ENCODE measurements around the gene FOXE3.
A peak's percentile ranks its signal among the peaks of the same experiment; 100 is the strongest.

FOXE3 gene

GRCh38 chr1:47418122-47418521 lies 2.0 kb downstream of the FOXE3 start:
- CTCF ChIA-PET, result interaction anchor here (2.1 kb wide), 1 partner anchor 14 kb away, joined by 7 read pairs; no protein-coding TSS in a partner anchor
- DNase-seq (ENCODE audit: extremely low spot score), result no peak
- no peak for TF ChIP-seq ZNF384 (IDR thresholded peaks at IDR 0.05)
- no peak for TF ChIP-seq ARNT (IDR thresholded peaks at IDR 0.05)
- no peak for TF ChIP-seq FOXK2 (IDR thresholded peaks at IDR 0.05)
- TF ChIP-seq ELF4 (IDR thresholded peaks at IDR 0.05), result no peak
- POLR2A ChIA-PET, result interaction anchor here (1.1 kb wide), 1 partner anchor 19 kb away, joined by 4 read pairs; the partner anchor contains the start of gene FOXD2

- TF ChIP-seq TARDBP (IDR thresholded peaks at IDR 0.05) (no peak), FOXK2 (IDR thresholded peaks at IDR 0.05) (no peak), L3MBTL2 (conservative IDR thresholded peaks at IDR 0.05) (no peak), HDGF (IDR thresholded peaks at IDR 0.05; ENCODE audit: borderline replicate concordance) (no peak), FOXM1 (IDR thresholded peaks at IDR 0.05; ENCODE audit: borderline replicate concordance) (no peak), FOXA1 (IDR thresholded peaks at IDR 0.05) (no peak), BHLHE40 (IDR thresholded peaks at IDR 0.05; ENCODE audit: borderline replicate concordance) (no peak), CTBP1 (IDR thresholded peaks at IDR 0.05; ENCODE audit: borderline replicate concordance) (no peak), SP1 (IDR thresholded peaks at IDR 0.05) (no peak), ELF4 (IDR thresholded peaks at IDR 0.05) (no peak), ARNT (IDR thresholded peaks at IDR 0.05) (no peak), SUZ12 (IDR thresholded peaks at IDR 0.05) (no peak), ZNF384 (IDR thresholded peaks at IDR 0.05) (no peak), NFRKB (IDR thresholded peaks at IDR 0.05) (no peak), LEF1 (IDR thresholded peaks at IDR 0.05; ENCODE audit: borderline replicate concordance) (no peak)
- TF ChIP-seq, protein P1, sequence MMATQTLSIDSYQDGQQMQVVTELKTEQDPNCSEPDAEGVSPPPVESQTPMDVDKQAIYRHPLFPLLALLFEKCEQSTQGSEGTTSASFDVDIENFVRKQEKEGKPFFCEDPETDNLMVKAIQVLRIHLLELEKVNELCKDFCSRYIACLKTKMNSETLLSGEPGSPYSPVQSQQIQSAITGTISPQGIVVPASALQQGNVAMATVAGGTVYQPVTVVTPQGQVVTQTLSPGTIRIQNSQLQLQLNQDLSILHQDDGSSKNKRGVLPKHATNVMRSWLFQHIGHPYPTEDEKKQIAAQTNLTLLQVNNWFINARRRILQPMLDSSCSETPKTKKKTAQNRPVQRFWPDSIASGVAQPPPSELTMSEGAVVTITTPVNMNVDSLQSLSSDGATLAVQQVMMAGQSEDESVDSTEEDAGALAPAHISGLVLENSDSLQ (IDR thresholded peaks at IDR 0.05), result no peak
- CTCF ChIA-PET, result interaction anchor here (2.1 kb wide), 1 partner anchor 14 kb away, joined by 7 read pairs; no protein-coding TSS in a partner anchor
Observed at GRCh38 chr1:47418681-47419325, 2.7 kb downstream of the FOXE3 start.

GRCh38 chr1:47420547-47420946 lies 4.5 kb downstream of the FOXE3 start:
- TF ChIP-seq L3MBTL2 (conservative IDR thresholded peaks at IDR 0.05) (no peak), CTBP1 (IDR thresholded peaks at IDR 0.05; ENCODE audit: borderline replicate concordance) (no peak), ZNF384 (IDR thresholded peaks at IDR 0.05) (no peak), ARNT (IDR thresholded peaks at IDR 0.05) (no peak), SP1 (IDR thresholded peaks at IDR 0.05) (no peak), TARDBP (IDR thresholded peaks at IDR 0.05) (no peak), BHLHE40 (IDR thresholded peaks at IDR 0.05; ENCODE audit: borderline replicate concordance) (no peak), FOXM1 (IDR thresholded peaks at IDR 0.05; ENCODE audit: borderline replicate concordance) (no peak), NFRKB (IDR thresholded peaks at IDR 0.05) (no peak), FOXA1 (IDR thresholded peaks at IDR 0.05) (no peak), SUZ12 (IDR thresholded peaks at IDR 0.05) (no peak)
- ChIA-PET POLR2A (no interaction called here), CTCF (interaction anchor here (0.8 to 1.8 kb wide), 4 partner anchors 16 to 305 kb away, joined by 4 to 6 read pairs (median 5); no protein-coding TSS in a partner anchor)
- DNase-seq (ENCODE audit: extremely low spot score), result no peak

More at GRCh38 chr1:47418681-47419325, 2.7 kb downstream of the FOXE3 start:
- POLR2A ChIA-PET, result interaction anchor here (1.1 kb wide), 1 partner anchor 19 kb away, joined by 4 read pairs; the partner anchor contains the start of gene FOXD2
- no peak for DNase-seq (ENCODE audit: extremely low spot score)

DNA sequence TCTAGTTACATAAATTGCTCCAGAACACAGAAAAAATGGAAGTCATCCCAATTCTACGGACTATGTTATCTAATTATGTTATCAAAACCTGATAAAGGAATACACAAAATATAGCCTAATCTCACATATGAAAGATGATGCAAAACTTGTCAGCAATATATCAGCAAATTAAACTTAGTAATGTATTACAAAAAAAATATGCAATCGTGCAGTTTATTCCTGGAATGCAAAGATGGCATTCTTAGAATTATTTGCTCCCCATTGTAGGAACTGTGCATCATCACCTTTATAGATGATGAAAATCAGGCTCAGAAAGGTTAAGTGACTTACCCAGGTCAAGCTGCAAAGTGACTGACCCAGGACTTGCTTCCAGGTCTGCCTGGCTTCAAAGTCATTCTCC lies 7.8 kb downstream of the FOXE3 start:
- ChIA-PET POLR2A (no interaction called here), CTCF (interaction anchor here (1.6 to 2.5 kb wide), 2 partner anchors 12 to 35 kb away, joined by 4 to 10 read pairs; no protein-coding TSS in a partner anchor)
- no peak for TF ChIP-seq L3MBTL2 (conservative IDR thresholded peaks at IDR 0.05)
- no peak for TF ChIP-seq FOXM1 (IDR thresholded peaks at IDR 0.05; ENCODE audit: borderline replicate concordance)
- TF ChIP-seq ELF4 (IDR thresholded peaks at IDR 0.05), result no peak
- TF ChIP-seq, protein P1 (IDR thresholded peaks at IDR 0.05), result no peak
- no peak for TF ChIP-seq HDGF (IDR thresholded peaks at IDR 0.05; ENCODE audit: borderline replicate concordance)
- no peak for TF ChIP-seq NFRKB (IDR thresholded peaks at IDR 0.05)
- TF ChIP-seq SP1 (IDR thresholded peaks at IDR 0.05), result no peak
- no peak for TF ChIP-seq LEF1 (IDR thresholded peaks at IDR 0.05; ENCODE audit: borderline replicate concordance)
- TF ChIP-seq ARNT (IDR thresholded peaks at IDR 0.05), result no peak
- TF ChIP-seq FOXK2 (IDR thresholded peaks at IDR 0.05), result no peak
- no peak for DNase-seq (ENCODE audit: extremely low spot score)

GRCh38 chr1:47424336-47424982 lies 8.4 kb downstream of the FOXE3 start:
- no peak for TF ChIP-seq L3MBTL2 (conservative IDR thresholded peaks at IDR 0.05)
- TF ChIP-seq ARNT (IDR thresholded peaks at IDR 0.05), result no peak
- no peak for TF ChIP-seq FOXA1 (IDR thresholded peaks at IDR 0.05)
- TF ChIP-seq TARDBP (IDR thresholded peaks at IDR 0.05), result no peak
- TF ChIP-seq FOXK2 (IDR thresholded peaks at IDR 0.05), result no peak
- no peak for TF ChIP-seq LEF1 (IDR thresholded peaks at IDR 0.05; ENCODE audit: borderline replicate concordance)
- TF ChIP-seq, protein P1 (IDR thresholded peaks at IDR 0.05), result no peak
- no peak for TF ChIP-seq SUZ12 (IDR thresholded peaks at IDR 0.05)
- no peak for TF ChIP-seq BHLHE40 (IDR thresholded peaks at IDR 0.05; ENCODE audit: borderline replicate concordance)
- no peak for TF ChIP-seq CTBP1 (IDR thresholded peaks at IDR 0.05; ENCODE audit: borderline replicate concordance)
- no peak for TF ChIP-seq HDGF (IDR thresholded peaks at IDR 0.05; ENCODE audit: borderline replicate concordance)
- TF ChIP-seq ZNF384 (IDR thresholded peaks at IDR 0.05), result no peak
- TF ChIP-seq FOXM1 (IDR thresholded peaks at IDR 0.05; ENCODE audit: borderline replicate concordance), result no peak
- no peak for TF ChIP-seq ELF4 (IDR thresholded peaks at IDR 0.05)
- no peak for TF ChIP-seq SP1 (IDR thresholded peaks at IDR 0.05)
- TF ChIP-seq NFRKB (IDR thresholded peaks at IDR 0.05), result no peak
- DNase-seq (ENCODE audit: extremely low spot score), result peak; percentile 77
- ChIA-PET CTCF (interaction anchor here (0.6 to 2.5 kb wide), 9 partner anchors 10 to 302 kb away, joined by 3 to 10 read pairs (median 3); partner anchors contain the start of gene FOXD2), POLR2A (interaction anchor here (0.9 kb wide), 1 partner anchor 12 kb away, joined by 3 read pairs; no protein-coding TSS in a partner anchor)
